ENCODE data around the gene LRRC8D.
"Not testable (repeated sequence)": the region's sequence is repeated elsewhere in the genome, so short reads cannot be mapped to it uniquely, and the experiment has no call there.

The LRRC8D gene

GRCh38 chr1:89820422-89821321 is at the start of gene LRRC8D:
LRRC8D (plus strand) TSS chr1:89821032; CDS start chr1:89933069, 112,037 bp downstream.
- no peak for TF ChIP-seq CTCF (conservative IDR thresholded peaks at IDR 0.05; ENCODE audit: low read depth, low read length)
- H3K4me3 ChIP-seq (ENCODE audit: low read length), result peak within 1 kb of the TSS; percentile 77
- peak; percentile 60 for DNase-seq (ENCODE audit: low read depth)

GRCh38 chr1:89771991-89772560 is 48.8 kb upstream of the LRRC8D start:
- no peak for DNase-seq (ENCODE audit: low read depth)

GRCh38 chr1:89776104-89776503 is 44.7 kb upstream of the LRRC8D start:
- DNase-seq (ENCODE audit: low read depth); H3K4me3 ChIP-seq (ENCODE audit: low read length): not testable (repeated sequence)

More at GRCh38 chr1:89771991-89772560, 48.8 kb upstream of the LRRC8D start:
- no peak for TF ChIP-seq CTCF (conservative IDR thresholded peaks at IDR 0.05; ENCODE audit: low read depth, low read length)
- no peak overlapping the region for H3K4me3 ChIP-seq (ENCODE audit: low read length)

GRCh38 chr1:89777271-89777670 is 43.6 kb upstream of the LRRC8D start:
- H3K4me3 ChIP-seq (ENCODE audit: low read length); DNase-seq (ENCODE audit: low read depth): not testable (repeated sequence)

- DNase-seq (ENCODE audit: low read depth), result no peak
- no peak for TF ChIP-seq CTCF (conservative IDR thresholded peaks at IDR 0.05; ENCODE audit: low read depth, low read length)
- H3K4me3 ChIP-seq (ENCODE audit: low read length), result no peak overlapping the region
Observed at GRCh38 chr1:89779151-89779940, 41.5 kb upstream of the LRRC8D start.

GRCh38 chr1:89780721-89781120 is 40.1 kb upstream of the LRRC8D start:
- peak; percentile 46 for TF ChIP-seq CTCF (conservative IDR thresholded peaks at IDR 0.05; ENCODE audit: low read depth, low read length)
- DNase-seq (ENCODE audit: low read depth), result no peak

GRCh38 chr1:89781494-89782126 is 39.2 kb upstream of the LRRC8D start:
- TF ChIP-seq CTCF (conservative IDR thresholded peaks at IDR 0.05; ENCODE audit: low read depth, low read length), result no peak
- H3K4me3 ChIP-seq (ENCODE audit: low read length), result no peak overlapping the region
- no peak for DNase-seq (ENCODE audit: low read depth)

More at GRCh38 chr1:89780721-89781120, 40.1 kb upstream of the LRRC8D start:
- no peak overlapping the region for H3K4me3 ChIP-seq (ENCODE audit: low read length)
